GM19240 (cell line): ENCODE measurements around the gene NMT1.
A peak's percentile ranks its signal among the peaks of the same experiment; 100 is the strongest.
"Not testable (repeated sequence)": the region's sequence is repeated elsewhere in the genome, so short reads cannot be mapped to it uniquely, and the experiment has no call there.

Experiments used
- DNase-seq: peaks from one replicate; pipeline ENCODE4 v3.0.0; 2011; ENCODE audit warnings: low spot score; ENCODE audit not compliant: insufficient read length

NMT1 gene

DNA sequence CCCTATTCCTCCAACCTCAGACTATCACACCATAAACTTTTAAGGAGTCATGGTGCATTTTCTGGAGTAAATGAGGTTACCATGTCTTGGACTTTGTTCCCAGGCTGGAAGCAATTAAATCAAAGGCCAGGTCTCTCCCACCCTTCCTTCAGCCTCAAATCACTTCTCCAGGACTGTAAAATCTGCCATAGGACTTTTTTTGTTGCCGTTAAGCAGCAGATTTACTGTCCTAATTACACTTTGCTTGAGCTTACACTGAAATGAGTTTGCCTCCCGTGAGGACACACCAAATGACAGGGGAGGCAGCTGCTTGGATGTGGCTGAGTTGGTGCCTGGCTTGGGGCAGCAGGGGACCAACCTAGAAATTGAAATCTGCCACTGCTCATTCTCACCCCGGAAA is 24.4 kb upstream of the NMT1 start:
- DNase-seq: no peak

DNA sequence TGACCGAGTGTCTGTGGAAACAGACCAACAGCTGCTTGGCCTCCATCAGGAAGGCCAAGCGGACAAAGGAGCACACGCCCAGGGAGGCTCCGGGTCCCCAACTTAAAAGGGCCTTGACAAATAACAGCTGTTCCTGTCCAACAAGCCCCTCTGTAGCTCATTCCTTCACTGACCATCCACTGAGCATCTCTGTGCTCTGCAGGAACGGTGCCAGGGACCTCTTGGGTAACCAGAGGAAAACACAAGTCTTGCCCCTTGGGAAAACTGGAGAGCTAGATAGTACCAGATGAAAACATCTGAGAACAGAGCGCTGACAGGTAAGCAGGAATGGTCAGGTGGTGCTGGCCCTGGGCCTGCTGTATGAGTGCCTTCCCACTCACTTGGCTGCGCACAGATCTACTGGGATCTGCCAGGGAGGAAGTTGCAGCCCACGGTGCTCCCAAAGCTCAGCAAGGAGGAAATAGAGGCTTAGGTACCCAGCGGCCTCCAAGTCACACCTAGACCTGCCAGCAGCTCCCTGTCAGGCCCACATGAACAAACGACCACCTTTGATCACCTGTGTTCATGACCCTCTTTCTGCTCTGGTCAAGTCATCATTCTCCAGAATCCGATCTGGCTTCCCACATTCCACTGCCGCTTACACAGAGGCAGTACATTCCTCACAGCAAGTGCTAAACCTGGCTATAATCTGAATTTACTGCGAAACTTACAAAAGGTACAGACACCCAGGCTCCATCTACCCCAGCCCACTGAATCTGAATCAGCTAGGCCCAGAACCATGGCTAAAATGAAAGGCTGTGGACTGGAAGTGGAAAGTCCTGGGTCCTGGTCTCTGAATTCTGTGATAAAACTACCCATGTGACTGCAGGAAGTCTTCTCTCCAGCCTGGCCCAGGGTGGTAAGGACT is 22.1 kb upstream of the NMT1 start:
- no peak for DNase-seq

DNA sequence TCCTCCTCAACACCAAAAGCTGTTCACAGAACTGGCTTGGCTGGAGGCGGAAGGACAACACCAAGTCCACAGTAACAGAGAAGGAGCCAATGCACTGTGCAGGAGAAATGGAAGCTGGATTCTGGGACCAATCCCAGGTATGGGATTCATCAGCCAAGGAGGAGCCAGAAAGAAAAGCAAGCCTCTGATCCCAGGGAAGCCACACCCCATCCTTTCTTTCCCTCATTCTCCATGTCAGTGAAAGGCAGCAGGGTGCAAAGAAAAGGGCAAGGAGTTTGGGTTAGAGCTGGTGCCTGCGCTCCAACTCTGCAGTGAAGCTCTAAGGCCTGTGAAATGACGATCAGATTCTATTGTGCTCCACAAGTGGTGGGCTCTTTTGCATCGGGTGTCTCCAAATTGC is 20.7 kb upstream of the NMT1 start:
- DNase-seq: no peak

DNA sequence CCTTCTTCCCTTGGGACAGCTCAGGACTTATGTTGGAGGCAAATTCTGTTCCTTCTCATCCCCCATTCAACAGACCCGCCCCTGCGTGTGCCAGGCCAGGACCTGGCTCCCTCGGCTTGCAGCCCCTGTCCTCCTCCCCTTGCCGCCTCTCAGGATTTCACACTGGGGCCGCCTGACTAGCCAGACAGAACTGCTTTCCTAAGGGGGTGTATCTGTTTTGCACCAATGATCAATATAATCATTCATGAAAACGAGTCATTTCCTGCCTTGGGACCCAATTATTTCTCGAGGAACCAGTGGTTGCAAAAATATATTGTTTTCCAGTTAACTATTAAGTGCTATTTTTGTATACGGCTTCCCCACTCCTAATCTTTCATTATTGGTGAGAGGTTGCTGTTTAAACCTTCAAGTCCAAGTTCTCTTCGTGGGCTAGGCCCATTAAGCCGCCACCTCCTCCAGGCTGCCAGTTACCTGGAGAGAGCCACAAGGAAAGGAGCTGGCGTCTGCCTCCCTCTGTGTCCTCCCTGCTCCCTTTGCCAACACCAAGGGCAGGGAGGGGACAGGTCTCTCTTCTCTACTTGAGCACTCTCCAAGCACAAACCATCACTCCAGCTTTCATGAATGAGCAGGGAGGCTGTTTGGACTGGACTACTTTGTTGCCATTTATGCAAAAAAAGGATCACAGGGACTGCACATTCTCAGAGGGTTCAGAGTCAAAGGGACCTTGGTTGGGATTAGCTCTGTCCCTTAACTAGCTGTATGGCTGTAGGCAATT is 18.6 kb upstream of the NMT1 start:
- no peak for DNase-seq

DNA sequence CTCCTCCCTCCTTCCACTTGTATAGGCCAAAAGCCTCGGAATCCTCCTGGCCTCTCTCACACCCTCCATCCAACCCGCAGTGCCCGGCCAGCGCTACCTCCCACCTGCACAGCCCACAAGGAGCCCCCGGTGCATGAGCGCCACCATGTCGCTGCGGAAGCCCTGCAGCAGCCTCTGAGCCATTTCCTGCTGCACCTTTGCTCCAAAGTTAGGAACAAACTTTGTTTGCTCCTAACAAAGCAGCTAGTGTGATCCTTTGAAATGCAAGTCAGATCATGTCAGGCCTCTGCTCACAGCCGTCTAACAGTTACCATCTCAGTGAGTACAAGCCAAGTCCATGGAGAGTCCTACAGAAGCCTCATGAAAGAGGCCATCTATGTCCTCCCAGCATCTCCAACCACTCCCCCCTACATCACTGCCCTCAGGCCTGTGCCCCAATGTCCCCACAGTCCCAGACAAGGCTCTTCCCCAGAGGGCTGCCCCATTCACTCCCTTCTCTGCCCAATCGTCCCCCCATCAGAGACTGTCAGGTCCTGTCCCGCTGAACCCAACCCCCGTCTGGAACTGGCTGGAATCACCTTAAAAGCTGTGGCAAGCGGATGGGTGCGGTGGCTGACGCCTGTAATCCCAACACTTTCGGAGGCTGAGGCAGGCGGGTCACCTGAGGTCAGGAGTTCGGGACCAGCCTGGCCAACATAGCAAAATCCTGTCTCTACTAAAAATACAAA is 17.1 kb upstream of the NMT1 start:
- no peak for DNase-seq

DNA sequence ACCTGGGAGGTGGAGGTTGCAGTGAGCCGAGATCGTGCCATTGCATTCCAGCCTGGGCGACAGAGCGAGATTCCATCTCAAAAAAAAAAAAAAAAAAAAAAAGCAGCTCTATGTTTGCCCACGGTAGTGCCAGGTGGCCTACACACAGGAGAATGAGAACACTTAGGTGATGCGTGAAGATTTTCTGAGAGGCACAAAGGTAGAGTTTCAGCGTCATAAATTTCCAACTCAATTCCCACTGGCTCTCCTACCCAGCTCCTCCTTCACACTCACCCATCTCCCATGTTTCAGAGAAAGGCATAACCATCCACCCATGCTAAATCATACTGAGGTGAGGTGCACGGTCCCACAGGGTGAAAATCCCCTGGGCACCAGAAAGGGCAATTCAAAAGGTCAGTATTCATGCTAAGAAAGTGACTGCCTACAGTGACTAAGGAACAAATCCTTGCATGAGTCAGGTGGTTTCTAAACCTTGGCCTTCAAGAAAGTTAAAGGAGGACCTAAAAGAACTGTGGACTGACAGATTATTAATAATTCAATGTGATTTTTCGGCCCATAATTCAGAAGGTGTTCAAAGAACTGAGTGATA is 14.5 kb upstream of the NMT1 start:
- DNase-seq: no peak

DNA sequence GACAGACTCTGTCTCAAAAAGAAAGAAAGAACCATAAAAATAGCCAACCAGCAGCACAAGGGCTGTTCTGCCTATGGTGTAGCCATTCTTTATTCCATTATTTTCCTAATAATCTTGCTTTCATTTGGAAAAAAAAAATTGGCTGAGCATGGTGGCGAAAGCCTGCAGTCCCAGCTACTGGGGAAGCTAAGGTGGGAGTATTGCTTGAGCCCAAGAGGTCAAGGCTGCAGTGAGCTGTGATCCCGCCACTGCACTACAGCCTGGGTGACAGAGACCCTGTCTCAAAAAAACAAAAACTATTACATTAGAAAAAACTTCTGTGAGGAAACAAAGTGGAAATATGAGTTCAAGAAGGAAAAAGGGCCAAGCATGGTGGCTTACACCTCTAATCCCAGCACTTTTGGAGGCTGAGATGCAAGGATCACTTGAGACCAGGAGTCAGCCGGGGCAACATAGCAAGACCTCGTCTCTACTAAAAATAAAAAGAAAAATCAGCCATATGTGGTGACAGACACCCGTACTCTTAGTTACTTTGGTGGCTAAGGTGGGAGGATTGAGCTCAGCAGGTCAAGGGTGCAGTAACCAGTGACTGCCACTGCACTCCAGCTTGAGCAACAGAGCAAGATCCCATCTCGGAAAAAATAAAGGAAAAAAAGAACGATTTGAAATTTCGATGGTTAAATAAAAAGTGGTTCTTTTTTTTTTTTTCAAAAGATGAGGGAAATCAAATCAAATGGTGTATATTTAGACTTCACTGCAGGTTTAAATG is 12.1 kb upstream of the NMT1 start:
- no peak for DNase-seq

DNA sequence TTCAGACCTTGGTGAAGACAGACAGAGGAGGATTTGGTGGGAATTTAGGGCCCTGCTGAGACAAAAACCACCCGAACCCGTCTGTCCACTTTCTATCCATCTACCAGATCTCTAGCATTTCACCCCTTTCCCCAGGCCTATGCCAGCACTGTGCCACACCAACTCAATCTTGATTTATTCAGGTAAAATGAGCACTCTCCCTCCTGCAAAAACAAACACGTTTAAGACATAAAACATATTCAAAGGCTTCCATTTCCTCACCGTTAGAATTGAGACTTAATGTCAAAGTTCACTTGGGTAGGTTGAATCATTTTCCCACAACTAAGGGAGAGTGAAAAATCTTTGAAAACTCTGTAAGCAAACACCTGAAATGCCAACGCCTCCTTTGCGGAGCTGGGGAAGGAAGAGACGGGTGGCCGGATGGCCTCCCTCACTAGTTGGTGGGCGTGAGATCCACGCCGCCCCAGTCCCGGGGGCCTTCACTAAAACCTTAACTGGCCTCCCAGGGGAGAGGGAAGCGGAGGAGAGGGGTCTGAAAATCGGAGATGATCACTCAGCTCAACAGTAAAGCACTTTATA is 10.5 kb upstream of the NMT1 start:
- no peak for DNase-seq

DNA sequence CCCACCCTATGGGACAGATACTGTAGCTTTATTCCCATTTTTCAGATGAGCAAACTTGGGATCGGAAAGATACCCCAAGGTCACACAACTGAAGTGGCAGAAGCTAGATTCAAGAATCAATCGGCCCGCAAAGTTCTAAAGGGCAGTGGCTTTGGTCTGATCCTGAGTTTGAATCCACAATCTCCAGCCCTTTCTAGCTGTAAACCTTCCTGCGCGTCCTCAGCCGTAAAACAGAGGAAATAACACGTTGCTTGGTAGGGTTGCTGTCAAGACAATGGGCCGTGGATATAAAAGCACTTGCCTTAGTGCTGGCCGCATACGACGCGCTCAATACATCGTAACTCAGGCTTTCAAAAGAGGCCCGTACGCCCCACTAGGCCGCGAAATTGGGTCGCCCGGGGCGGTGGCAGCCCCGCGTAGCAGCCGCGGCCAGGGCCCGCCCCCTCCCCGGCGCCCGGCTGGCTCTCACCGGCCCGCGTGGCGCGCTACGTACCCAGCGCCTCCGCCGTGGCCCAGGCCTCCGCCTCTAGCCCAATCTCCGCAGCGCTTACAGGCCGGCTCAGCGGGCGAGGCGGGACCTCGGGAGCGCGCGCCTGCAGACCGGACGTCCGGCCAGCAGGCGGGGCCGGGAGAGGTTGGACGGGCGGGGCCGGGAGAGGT is 9.9 kb upstream of the NMT1 start, which contains the start of gene DCAKD:
TSS of gene DCAKD (minus strand) at position 573 of the 660 bp plus-strand sequence. CDS start 16,747 bp downstream, outside the sequence.
- DNase-seq: peak; percentile 82

DNA sequence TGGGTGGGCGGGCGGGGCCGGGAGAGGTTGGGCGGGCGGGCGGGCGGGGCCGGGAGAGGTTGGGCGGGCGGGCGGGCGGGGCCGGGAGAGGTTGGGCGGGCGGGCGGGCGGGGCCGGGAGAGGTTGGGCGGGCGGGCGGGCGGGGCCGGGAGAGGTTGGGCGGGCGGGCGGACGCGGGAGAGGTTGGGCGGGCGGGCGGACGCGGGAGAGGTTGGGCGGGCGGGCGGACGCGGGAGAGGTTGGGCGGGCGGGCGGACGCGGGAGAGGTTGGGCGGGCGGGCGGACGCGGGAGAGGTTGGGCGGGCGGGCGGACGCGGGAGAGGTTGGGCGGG is 9.4 kb upstream of the NMT1 start:
- DNase-seq: not testable (repeated sequence)

DNA sequence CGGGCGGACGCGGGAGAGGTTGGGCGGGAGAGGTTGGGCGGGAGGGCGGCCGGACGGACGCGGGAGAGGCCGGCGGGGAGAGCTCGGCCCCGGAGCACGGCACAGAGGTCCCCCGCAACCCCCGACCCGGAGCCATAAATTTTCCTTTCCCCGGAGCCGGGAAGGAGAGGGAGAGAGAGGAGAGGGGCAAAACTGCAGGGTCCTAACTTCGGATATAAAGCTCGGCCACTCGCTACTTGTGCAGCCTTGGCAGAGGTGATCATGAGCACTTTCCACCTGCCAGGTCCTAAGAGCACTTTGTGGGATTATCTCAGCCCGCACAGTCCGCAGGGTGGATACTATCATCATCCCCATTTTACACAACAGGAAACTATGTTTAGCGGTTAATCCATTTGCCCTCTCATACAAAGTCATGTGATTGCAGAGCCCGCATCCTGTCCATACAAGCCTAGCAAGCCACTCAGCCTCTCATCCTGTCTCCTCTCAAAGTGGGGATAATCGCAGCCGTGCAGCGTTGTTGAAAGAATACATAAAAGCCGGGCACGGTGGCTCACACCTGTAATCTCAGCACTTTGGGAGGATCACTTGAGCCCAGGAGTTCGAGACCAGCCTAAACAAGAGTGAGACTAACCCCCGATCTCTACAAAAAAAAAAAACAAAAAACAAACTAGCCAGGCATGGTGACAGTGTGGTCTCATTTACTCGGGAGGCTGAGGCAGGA is 8.9 kb upstream of the NMT1 start:
- no peak for DNase-seq

DNA sequence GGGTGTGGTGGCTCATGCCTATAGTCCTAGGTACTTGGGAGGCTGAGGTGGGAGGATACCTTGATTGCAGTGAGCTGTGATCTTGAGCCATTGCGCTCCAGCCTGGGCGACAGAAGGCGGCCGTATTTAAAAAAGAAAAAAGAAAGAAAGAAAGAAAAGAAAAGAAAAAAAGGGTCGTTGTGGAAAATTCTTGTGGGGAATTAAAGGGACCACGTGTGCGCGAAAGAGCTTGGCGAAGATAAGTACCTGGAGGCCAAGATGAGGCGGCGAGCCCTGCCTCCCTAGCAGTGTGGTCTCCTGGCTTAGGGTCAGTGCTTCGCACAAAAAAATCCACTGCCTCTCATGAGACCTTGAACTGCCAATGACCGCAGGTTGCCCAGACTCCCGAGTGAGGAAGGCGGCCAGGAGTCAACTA is 728 bp upstream of the NMT1 start:
- no peak for DNase-seq

DNA sequence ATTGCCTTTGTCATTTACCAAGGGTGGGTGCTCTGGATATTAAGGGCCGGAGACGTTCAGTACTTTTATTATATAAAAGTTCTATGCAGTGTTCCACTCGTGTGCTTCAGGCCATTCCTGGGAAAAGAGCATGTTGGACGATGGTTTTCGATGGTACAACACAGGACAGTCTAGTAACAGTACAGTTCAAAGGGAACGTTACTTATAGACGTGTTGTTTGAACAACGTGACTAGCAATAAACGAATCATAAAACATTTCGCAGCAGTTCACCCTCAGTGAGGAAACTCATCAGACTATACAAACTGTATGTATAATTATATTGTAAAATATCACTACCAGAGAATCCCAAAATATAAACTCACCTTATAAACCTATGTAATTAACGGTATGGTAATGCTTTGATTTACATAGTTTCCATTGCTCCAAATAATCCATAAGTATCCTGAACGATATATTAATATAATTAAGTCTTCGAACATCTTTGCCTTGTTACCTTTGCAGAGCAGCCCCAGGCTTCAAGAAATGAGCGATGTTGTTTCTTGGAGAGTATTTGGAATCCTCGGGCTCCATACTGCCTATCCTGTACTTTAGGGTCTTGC is 589 bp downstream of the NMT1 start:
- no peak for DNase-seq

DNA sequence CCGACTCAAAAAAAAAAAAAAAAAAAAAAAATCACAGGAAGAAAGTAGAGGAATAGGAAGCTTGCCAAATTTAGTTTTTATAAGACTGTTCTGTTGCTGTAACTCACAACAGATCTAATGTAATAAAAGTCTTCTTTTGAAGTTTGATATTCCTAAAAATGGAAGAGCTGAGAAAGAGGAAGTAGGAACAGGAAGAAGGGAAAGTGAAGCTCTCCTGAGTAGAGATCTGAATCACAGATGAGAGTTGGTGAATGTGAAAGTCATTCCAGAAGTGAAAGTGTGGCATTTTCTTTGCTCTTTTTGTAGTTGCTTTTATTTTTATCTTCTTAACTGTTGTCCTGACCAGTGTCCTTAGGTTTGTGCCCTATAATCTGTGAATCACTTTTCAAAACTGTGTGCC is 2.1 kb downstream of the NMT1 start:
- DNase-seq: no peak

DNA sequence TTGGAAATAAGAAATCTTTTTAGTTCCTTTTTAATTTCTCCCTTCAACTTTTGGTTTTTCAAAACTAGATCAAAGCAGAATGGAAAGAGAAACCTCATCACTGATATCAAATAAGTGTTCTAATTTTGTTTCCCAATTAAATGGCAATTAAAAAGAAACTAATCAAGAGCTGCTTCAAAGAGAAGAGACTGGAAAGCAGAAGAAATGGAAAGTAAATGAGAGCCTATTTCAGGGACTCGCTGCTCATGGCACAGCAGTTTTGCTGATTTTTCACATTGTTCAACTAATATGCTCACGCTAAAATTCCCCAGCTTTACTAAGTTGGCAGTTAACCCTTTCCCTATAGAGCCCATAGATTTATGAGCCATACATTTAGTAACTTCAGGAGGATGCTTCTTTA is 6.5 kb downstream of the NMT1 start:
- no peak for DNase-seq

DNA sequence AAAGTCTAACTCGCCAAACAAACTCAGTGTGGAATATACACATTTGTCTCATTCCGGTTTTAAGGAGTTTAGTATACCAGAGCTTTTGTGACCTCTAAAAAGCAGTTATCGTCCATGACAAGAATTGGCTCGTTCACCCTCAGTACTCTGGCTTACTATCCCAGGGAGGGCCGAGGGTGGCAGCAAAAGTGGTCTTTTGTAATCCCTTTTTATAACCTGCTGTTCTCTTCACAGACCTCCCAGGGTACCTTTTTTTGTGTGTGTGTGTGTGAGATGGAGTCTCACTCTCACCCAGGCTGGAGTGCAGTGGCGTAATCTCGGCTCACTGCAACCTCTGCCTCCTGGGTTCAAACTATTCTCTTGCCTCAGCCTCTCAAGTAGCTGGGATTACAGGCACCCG is 8.9 kb downstream of the NMT1 start:
- no peak for DNase-seq

DNA sequence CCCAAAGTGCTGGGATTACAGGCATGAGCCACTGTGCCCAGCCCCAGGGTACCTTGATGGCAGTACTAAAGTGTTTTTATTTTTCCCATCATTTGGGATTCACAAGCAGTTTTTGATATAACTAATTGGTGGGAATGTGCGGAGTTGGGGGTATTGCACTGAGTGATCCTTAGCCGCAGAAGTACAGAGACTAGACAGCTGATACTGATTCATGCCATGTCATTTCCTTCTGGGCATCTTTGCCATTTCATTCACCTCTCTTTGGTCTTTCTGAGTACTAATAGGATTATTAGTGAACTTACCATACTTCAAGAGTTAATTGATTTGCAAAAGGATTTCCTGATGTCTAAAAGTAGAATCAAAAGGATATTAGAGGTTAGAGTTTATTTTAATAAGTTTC is 9.7 kb downstream of the NMT1 start:
- no peak for DNase-seq

DNA sequence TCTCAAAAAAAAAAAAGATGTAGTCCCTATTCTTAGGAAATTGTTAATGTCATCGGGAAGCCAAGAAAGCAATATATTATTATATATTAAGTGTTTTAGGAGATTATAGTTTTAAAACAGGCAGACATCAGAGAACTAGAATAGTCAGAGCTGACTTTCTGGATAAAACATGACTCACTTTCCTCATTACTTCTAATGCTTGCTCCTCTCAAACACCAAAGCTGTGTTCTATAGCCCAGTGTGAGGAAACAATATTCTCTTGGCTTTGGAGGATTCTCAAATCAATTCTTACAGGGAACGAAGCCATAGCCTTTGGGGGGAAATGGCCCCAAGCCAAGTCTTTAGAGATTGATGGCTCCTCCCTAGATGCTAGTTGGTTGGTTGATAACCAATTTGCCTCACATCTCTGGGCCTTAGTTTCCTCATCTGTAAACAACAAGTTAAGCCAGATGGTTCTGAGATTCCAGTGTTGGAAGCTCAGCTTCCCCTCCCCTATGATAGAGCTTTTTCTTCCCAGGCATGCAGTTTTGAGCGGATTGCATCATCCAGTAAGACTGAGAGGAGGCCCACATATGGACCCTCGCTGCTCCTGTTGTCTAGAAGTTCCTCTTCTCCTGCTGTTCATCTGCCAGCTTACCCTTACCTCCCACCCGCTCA is 12.4 kb downstream of the NMT1 start:
- no peak for DNase-seq
